Measurements from ENCODE around the gene SERPINE1. TPM values are rescaled to one million over a fixed set of nuclear protein-coding genes. Genes with fewer than 3 reads are reported as not detected.

SERPINE1 gene
- total and polyA plus RNA-seq, 2 of the 8 experiments (the other 6 are each of a cell fraction or from before 2014, with no cell fraction given): 3.7 to 5.6 TPM

GRCh38 chr7:101164071-101164840, 37.4 kb downstream of the SERPINE1 start:
- Histone ChIP-seq H3K79me1 (ENCODE audit: low read depth, low read length) (no peaks in the 10 kb centered on the region), H3K4me3 (ENCODE audit: extremely low read depth in 1 of 4, insufficient read depth in 2 of 4, low read depth in 3 of 4, low read length in 4 of 4) (peak overlapping the region; percentile 46 to 74 (median 48)), H3K23ac (ENCODE audit: insufficient read length) (no peak overlapping the region), H2BK5ac (ENCODE audit: low read depth, low read length) (no peak overlapping the region), H2BK20ac (ENCODE audit: low read length) (no peak overlapping the region), H3K9ac (replicated peaks in 1 of 4; ENCODE audit: extremely low read depth in 1 of 4, low read depth in 3 of 4, low read length in 3 of 4) (peak overlapping the region in 1 of 4 experiments; percentile 40; a peak in 1 of 7 replicates), H3K79me2 (ENCODE audit: control insufficient read depth in 1 of 2, insufficient read depth in 2 of 2, low read length in 2 of 2) (no peaks in the 10 kb centered on the region), H3K4ac (replicated peaks; ENCODE audit: insufficient read length, low read depth, low read length) (no peak overlapping the region), H3K14ac (ENCODE audit: insufficient read length) (no peak overlapping the region), H3K27ac (ENCODE audit: low read depth, low read length) (no peak overlapping the region), H3K56ac (replicated peaks; ENCODE audit: insufficient read length, low read depth, low read length) (no peak overlapping the region), H2BK12ac (ENCODE audit: low read depth, low read length) (no peak overlapping the region), H3K27me3 (replicated peaks in 1 of 4; ENCODE audit: control insufficient read depth in 3 of 4, extremely low read depth in 1 of 4, insufficient read depth in 3 of 4, low read length in 3 of 4) (peaks cover 8 to 59% (median 40%) of the 10 kb centered on the region in 4 experiments), H2AK5ac (ENCODE audit: low read depth, low read length) (no peak overlapping the region), H3K36me3 (ENCODE audit: control insufficient read depth in 2 of 4, insufficient read depth in 4 of 4, low read length in 3 of 4) (peaks cover 0 to 1% (median 0%) of the 10 kb centered on the region in 4 experiments; a peak in 1 of 8 replicates), H3K23me2 (ENCODE audit: low read depth, low read length) (peaks cover 37% of the 10 kb centered on the region), H2BK120ac (replicated peaks; ENCODE audit: low read depth, low read length) (no peak overlapping the region), H4K8ac (ENCODE audit: extremely low read depth, insufficient read depth, low read length) (peak overlapping the region; percentile 4), H3K4me2 (ENCODE audit: insufficient read depth in 1 of 2, low read depth in 2 of 2, low read length in 2 of 2) (peak overlapping the region; percentile 44 to 90), H3K18ac (ENCODE audit: extremely low read depth, low read length) (peak overlapping the region; percentile 13), H2AFZ (ENCODE audit: low read length) (no peak overlapping the region), H2BK15ac (ENCODE audit: low read length) (no peak overlapping the region), H4K20me1 (replicated peaks in 1 of 2; ENCODE audit: control insufficient read depth in 1 of 2, insufficient read depth in 2 of 2, low read length in 2 of 2) (peaks cover 7 to 9% of the 10 kb centered on the region in 2 experiments), H4K5ac (ENCODE audit: insufficient read length, low read depth, low read length) (no peak overlapping the region), H3K4me1 (replicated peaks in 1 of 4; ENCODE audit: control insufficient read depth in 3 of 4, insufficient read depth in 4 of 4, low read length in 3 of 4) (peaks cover 17 to 62% (median 43%) of the 10 kb centered on the region in 4 experiments), H3K9me3 (ENCODE audit: insufficient read depth in 2 of 2, low read depth in 1 of 2, low read length in 1 of 2) (no peaks in the 10 kb centered on the region), H4K91ac (replicated peaks; ENCODE audit: insufficient read length, low read length) (no peak overlapping the region)
- DNase-seq (ENCODE audit: low read depth in 1 of 2, low spot score in 2 of 2) (peak in 1 of 2 experiments; percentile 85), FAIRE-seq (no peak)
- POLR2A ChIA-PET (ENCODE audit: partially characterized antibody): interaction anchor here (1.1 to 2.6 kb wide), 3 partner anchors 9 to 130 kb away, joined by 4 to 20 read pairs (median 8); partner anchors contain the start of gene AP1S1
- 2% methylated on average over 64 of the region's 75 CpGs; no CpG with 5 or more reads in 1 of the 2 experiments for WGBS, 2 experiments (ENCODE audit: extremely low coverage in 1 of 2, insufficient coverage in 1 of 2, insufficient read length in 1 of 2, insufficient replicate concordance in 2 of 2, low coverage in 1 of 2, low lambda C conversion rate in 2 of 2, missing lambda C conversion rate in 1 of 2)
- CTCF ChIA-PET (ENCODE audit: partially characterized antibody): interaction anchor here (1.0 to 5.7 kb wide), 5 partner anchors 8 to 28 kb away, joined by 3 to 46 read pairs (median 8); no protein-coding TSS in a partner anchor
- TF ChIP-seq EZH2 (IDR thresholded peaks at IDR 0.05; ENCODE audit: low read depth, low read length, severe bottlenecking) (peak; percentile 66), MAX (IDR thresholded peaks at IDR 0.05) (peak; percentile 47), SUZ12 (IDR thresholded peaks at IDR 0.05; ENCODE audit: low read length) (peak; percentile 58), RBBP5 (IDR thresholded peaks at IDR 0.05; ENCODE audit: borderline replicate concordance, low read depth, low read length) (no peak), TEAD4 (IDR thresholded peaks at IDR 0.05; ENCODE audit: low read depth, low read length) (peak; percentile 39; the same call in 1 of the 2 replicates), CREB1 (IDR thresholded peaks at IDR 0.05) (no peak), HDAC2 (IDR thresholded peaks at IDR 0.05; ENCODE audit: borderline replicate concordance in 1 of 2, low read depth in 2 of 2, low read length in 2 of 2) (peak; percentile 21 to 50; a peak in 1 of 4 replicates), EP300 (IDR thresholded peaks at IDR 0.05; ENCODE audit: borderline replicate concordance in 1 of 2, low read depth in 2 of 2, low read length in 2 of 2) (no peak), BRCA1 (IDR thresholded peaks at IDR 0.05; ENCODE audit: low read depth, low read length) (no peak), TAF7 (optimal IDR thresholded peaks at IDR 0.05; ENCODE audit: borderline replicate concordance, low read depth, low read length) (peak; percentile 13)

Measured in H1 (cell line).